SK-N-SH treated with all-trans-retinoic acid at 6 μM for 48 hours (cell line): ENCODE results near the gene CAVIN1.

Experiments
- ATAC-seq: fragments of 200-7000 bp; cut with Tn5 transposase; 3 replicates; pipeline ENCODE4 v1.9.1; 2020; ENCODE audit warnings: mild to moderate bottlenecking, moderate library complexity
- BACH2 ChIP-seq: fragments of 250-450 bp; sonication (Bioruptor Pico); IDR thresholded peaks from 2 replicates; pipeline ENCODE4 v1.9.0; 2021; ENCODE audit warnings: mild to moderate bottlenecking, borderline replicate concordance
- CSDC2 ChIP-seq: fragments of 250-450 bp; sonication (Bioruptor Pico); IDR thresholded peaks from 2 replicates; pipeline ENCODE4 v1.5.0; 2020; ENCODE audit warnings: mild to moderate bottlenecking, moderate library complexity
- ESRRG ChIP-seq: fragments of 250-450 bp; sonication (Bioruptor Pico); IDR thresholded peaks from 2 replicates; pipeline ENCODE4 v1.6.1; 2021; ENCODE audit warnings: mild to moderate bottlenecking
- GLIS3 ChIP-seq: fragments of 250-450 bp; sonication (Bioruptor Pico); IDR thresholded peaks from 2 replicates; pipeline ENCODE4 v1.5.0; 2020; ENCODE audit warnings: mild to moderate bottlenecking, moderate library complexity
- ISL1 ChIP-seq: fragments of 250-450 bp; sonication (Bioruptor Pico); IDR thresholded peaks from 2 replicates; pipeline ENCODE4 v2.1.2; 2022; ENCODE audit warnings: mild to moderate bottlenecking, moderate library complexity
- SNAI2 ChIP-seq: fragments of 250-450 bp; sonication (Bioruptor Pico); IDR thresholded peaks from 2 replicates; pipeline ENCODE4 v1.5.0; 2020; ENCODE audit warnings: mild to moderate bottlenecking, moderate library complexity
- TOX ChIP-seq: fragments of 250-450 bp; sonication (Bioruptor Pico); IDR thresholded peaks from 2 replicates; pipeline ENCODE4 v1.8.0; 2021; ENCODE audit warnings: mild to moderate bottlenecking, moderate library complexity, borderline replicate concordance
- ZC3H10 ChIP-seq: fragments of 250-450 bp; sonication (Bioruptor Pico); IDR thresholded peaks from 2 replicates; pipeline ENCODE4 v1.5.1; 2021; ENCODE audit warnings: mild to moderate bottlenecking, moderate library complexity
- ZFP3 ChIP-seq: fragments of 250-450 bp; sonication (Bioruptor Pico); IDR thresholded peaks from 2 replicates; pipeline ENCODE4 v1.5.0; 2020; ENCODE audit warnings: mild to moderate bottlenecking, moderate library complexity
- ZFP30 ChIP-seq: fragments of 450-650 bp; formaldehyde crosslinking; IDR thresholded peaks from 2 replicates; pipeline ENCODE4 v1.5.0; 2022; ENCODE audit warnings: mild to moderate bottlenecking, moderate library complexity
- ZNF565 ChIP-seq: fragments of 450-650 bp; formaldehyde crosslinking; conservative IDR thresholded peaks from 2 replicates; pipeline ENCODE4 v1.5.0; 2020; ENCODE audit warnings: low read depth, mild to moderate bottlenecking, moderate library complexity
- ZNF8 ChIP-seq: fragments of 450-650 bp; formaldehyde crosslinking; IDR thresholded peaks from 2 replicates; pipeline ENCODE4 v1.5.0; 2020; ENCODE audit warnings: mild to moderate bottlenecking, moderate library complexity
- TF ChIP-seq, protein P1 (sequence below): fragments of 250-450 bp; sonication (Bioruptor Pico); IDR thresholded peaks from 2 replicates; pipeline ENCODE4 v1.5.0; 2020; ENCODE audit warnings: mild to moderate bottlenecking, moderate library complexity

The CAVIN1 gene

GRCh38 chr17:42407289-42407836 is 15.7 kb downstream of the CAVIN1 start:
- TF ChIP-seq ZFP3 (CRISPR knock-in tag) (0 out of 2 replicates have a peak, but pooled peaks have one; percentile 22), ZNF565 (CRISPR knock-in tag) (no peak)
- TF ChIP-seq, protein P1, sequence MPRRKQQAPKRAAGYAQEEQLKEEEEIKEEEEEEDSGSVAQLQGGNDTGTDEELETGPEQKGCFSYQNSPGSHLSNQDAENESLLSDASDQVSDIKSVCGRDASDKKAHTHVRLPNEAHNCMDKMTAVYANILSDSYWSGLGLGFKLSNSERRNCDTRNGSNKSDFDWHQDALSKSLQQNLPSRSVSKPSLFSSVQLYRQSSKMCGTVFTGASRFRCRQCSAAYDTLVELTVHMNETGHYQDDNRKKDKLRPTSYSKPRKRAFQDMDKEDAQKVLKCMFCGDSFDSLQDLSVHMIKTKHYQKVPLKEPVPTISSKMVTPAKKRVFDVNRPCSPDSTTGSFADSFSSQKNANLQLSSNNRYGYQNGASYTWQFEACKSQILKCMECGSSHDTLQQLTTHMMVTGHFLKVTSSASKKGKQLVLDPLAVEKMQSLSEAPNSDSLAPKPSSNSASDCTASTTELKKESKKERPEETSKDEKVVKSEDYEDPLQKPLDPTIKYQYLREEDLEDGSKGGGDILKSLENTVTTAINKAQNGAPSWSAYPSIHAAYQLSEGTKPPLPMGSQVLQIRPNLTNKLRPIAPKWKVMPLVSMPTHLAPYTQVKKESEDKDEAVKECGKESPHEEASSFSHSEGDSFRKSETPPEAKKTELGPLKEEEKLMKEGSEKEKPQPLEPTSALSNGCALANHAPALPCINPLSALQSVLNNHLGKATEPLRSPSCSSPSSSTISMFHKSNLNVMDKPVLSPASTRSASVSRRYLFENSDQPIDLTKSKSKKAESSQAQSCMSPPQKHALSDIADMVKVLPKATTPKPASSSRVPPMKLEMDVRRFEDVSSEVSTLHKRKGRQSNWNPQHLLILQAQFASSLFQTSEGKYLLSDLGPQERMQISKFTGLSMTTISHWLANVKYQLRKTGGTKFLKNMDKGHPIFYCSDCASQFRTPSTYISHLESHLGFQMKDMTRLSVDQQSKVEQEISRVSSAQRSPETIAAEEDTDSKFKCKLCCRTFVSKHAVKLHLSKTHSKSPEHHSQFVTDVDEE (CRISPR knock-in tag): 0 out of 2 replicates have a peak, but pooled peaks have one; percentile 56
- peak; percentile 82 for ATAC-seq

DNA sequence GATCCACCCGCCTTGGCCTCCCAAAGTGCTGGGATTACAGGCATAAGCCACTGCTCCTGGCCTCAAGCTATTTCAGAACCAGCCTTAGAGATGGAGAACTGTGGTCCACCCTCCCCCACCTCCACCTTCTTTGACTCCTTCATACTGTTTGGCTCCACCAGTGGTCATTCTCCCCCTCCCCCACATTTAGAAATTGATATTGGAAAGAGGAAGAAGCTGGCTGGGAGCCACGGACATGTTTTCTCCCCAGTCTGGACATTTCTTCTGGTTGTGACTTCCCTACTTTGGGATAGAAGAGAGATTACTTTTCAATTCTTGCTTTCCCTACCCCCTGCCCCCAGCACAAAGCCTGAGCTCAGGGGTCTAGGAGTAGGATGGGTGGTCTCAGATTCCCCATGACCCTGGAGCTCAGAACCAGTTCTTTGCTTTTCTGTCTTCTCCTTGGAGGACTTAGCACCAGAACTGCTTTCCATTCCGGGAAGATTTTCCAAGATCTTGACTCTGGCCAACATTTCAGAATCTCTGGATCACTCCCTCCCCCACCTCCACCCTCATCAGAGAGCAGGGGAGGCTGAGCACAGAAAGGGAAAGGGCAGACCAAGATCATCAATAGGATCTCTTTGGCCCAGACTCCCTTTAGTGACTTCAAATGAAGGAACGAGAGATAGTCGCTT is 16.3 kb downstream of the CAVIN1 start:
- ATAC-seq: no peak
- no peak for TF ChIP-seq CSDC2 (CRISPR knock-in tag)
- TF ChIP-seq ISL1 (CRISPR knock-in tag): no peak
- no peak for TF ChIP-seq GLIS3 (CRISPR knock-in tag)
- TF ChIP-seq ZNF8 (CRISPR knock-in tag): no peak

DNA sequence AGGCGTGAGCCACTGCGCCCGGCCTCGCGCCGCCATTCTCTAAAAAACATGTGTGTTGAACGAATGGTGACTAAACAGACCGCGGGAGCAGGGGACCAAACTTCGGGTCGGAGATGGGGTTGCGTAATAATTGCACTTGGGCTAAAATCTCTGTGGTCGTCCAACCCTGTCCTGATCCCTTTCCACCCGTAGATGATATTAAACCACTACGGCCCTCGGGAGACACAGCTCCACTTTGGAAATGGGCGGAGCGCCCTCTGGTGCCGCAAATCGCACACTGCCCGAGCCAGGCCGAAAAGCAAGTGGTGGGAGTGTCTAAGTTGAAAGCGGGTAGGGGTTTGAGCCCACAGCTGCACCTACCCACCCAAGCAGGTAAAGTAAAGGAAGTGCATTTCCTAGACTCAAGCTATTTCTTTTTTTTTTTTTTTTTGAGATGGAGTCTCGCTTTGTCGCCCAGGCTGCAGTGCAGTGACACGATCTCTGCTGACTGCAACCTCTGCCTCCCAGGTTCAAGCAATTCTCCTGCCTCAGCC is 17.0 kb downstream of the CAVIN1 start:
- ATAC-seq: peak; percentile 40
- no peak for TF ChIP-seq ZC3H10 (CRISPR knock-in tag)

DNA sequence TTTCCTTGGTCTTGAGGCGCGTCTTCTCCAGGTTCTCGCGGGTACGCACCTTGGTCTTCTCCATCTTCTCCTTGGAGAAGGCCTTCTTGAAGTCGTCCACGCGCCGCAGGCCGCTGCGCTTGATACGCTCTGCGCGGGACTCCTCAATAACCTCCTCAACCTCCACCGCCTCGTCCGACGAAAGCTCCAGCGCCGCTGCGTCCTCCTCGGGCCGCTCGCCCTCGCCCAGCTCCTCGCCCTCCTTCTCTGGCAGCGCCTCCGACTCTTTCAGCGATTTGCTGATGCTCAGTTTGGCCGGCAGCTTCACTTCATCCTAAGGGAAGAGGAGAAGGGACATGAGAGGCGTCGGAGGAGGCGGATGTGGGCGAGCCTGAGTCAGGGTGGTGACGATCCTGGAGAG is 18.0 kb downstream of the CAVIN1 start:
- no peak for ATAC-seq
- TF ChIP-seq ZNF8 (CRISPR knock-in tag) (no peak), GLIS3 (CRISPR knock-in tag) (no peak), ZFP30 (no peak), SNAI2 (CRISPR knock-in tag) (no peak)
- TF ChIP-seq, protein P1 (CRISPR knock-in tag): no peak

DNA sequence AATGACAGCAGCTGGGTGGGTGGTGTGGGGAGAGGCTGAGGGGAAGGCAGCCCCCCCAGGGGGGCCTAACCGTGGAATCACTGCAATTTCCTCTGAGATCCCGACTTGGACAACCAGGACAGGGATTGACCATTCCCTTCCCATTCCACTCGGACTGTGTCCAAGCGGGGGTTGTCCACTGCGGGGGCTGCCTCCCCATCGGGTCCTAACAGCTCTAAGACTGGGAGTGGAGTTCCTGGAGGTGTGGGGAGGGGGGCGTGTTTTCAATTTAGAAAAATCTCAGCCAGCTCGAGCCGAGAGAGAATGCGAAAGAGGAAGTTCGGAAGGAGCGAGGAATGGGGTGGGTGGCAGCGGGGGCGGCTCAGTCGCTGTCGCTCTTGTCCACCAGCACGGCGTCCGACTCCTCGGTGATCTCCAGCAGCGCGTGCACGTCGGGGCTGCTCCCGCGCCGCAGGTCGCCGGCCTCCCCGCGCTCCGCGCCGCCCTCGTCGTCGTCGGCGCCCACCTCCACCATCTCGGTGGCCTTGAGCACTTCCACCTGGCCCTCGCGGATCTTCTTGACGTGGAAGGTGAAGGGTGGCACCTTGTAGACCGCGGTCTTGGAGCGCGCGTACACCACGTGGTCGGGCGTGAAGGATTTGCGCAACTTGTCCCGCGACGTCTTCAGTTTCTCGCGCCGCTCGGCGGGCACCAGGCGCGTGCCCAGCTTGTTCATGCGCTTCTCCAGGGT is 18.6 kb downstream of the CAVIN1 start:
- ATAC-seq: no peak
- no peak for TF ChIP-seq GLIS3 (CRISPR knock-in tag)
- TF ChIP-seq CSDC2 (CRISPR knock-in tag): no peak
- TF ChIP-seq, protein P1 (CRISPR knock-in tag): no peak
- no peak for TF ChIP-seq ZFP3 (CRISPR knock-in tag)

- no peak for ATAC-seq
- TF ChIP-seq TOX (CRISPR knock-in tag): no peak
- no peak for TF ChIP-seq BACH2
- TF ChIP-seq, protein P1 (CRISPR knock-in tag): no peak
- TF ChIP-seq ZFP3 (CRISPR knock-in tag): no peak
- no peak for TF ChIP-seq ZNF565 (CRISPR knock-in tag)
- no peak for TF ChIP-seq ESRRG (CRISPR knock-in tag)
- TF ChIP-seq, all 23 proteins: peak for 0
Measured at GRCh38 chr17:42403150-42403549, 19.9 kb downstream of the CAVIN1 start.
